NCI-H774 (cell line): ENCODE measurements around the gene JAZF1.

Experiments
- DNase-seq: peaks from one replicate; lab custom pipeline; 2025; lab: John Stamatoyannopoulos, UW

JAZF1 gene

DNA sequence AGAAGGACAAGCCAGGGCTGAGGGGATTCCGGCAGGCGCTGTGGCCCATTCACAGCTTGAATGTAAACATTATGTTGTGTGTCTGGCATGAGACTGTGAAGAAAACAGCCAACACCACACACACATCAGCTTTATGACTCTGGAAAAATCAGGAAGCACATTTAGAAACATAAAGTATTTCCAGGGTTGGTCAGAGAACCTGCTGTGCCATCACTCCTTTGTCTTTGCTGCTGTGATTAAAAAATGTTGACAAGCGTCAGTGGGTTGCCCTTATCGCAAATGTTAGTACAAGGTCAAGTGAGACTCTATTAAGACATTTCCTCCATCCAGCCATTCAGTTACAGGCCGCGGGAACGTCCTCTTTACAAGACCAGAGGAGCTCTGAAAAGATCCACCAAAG is 345.2 kb downstream of the JAZF1 start:
- no peak for DNase-seq

DNA sequence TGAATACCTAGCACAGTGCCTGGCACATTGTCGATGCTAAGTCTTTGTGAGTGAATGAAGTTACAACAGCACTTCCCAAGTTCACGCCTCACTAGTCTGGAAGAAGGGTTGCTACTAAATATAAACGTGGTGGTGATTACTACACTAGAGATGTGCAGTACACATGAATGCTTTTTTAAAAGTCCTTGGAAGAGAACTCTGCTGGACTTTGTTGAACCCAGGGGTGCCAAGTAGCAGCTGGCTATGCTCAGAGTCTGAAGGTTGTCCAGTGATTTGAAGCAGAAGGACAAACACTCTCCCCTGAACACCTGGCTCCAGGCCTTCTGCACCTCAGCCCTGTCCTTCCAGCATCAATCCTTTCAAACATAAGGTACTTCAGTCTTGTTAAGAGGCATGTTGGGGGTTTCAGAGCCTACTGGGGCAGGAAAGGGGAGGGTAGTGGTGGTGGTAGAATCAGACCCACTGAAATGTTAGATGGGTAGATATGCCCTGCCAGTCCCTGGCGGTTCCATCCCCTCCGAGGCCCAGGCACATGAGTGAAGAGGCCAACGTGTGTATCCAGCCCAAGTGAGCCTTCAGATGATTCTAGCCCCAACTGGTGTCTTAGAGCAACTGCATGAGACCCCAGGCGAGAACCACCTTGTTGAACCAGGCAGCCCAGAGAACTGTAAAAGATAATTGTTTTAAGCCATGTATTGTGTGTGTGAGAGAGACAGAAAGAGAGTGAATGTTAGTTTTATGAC is 346.2 kb downstream of the JAZF1 start:
- no peak for DNase-seq

DNA sequence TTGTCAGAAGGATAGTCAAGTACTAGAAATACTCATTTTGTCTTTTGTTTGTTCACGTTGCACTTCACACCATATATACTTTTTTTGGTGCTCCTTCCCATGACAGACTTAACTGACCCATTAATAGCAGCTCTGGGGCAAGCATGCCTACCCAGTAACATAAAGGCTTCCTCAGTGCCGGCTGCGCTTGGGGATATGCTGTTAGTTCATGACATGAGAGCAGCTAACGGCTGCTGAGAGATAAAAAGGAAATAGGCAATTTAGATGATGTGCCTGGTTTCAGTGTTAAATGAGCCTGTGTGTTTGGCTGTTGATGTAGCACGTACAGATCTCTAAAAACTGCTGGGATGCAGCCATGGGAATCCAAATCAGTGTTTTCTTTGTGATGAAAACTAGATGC is 354.2 kb downstream of the JAZF1 start:
- DNase-seq = no peak

DNA sequence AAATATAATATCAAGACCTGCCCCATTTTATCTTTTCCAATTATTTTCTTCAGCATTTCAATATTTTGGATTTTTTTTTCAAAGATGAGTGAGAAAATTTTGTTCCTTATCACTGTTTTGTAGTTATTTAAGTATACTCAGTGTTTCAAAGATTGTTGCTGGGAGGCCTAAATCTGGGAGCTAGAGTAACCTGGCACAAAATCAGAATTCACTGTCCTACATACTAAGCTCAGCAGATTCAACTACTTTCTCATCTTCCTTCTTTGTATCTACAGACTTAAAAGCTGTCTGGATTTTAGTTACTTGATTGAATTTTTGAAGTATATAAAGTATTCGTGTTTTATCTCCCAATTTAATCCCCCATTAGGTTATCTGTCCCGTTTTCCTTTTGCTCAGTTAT is 354.7 kb downstream of the JAZF1 start:
- no peak for DNase-seq

DNA sequence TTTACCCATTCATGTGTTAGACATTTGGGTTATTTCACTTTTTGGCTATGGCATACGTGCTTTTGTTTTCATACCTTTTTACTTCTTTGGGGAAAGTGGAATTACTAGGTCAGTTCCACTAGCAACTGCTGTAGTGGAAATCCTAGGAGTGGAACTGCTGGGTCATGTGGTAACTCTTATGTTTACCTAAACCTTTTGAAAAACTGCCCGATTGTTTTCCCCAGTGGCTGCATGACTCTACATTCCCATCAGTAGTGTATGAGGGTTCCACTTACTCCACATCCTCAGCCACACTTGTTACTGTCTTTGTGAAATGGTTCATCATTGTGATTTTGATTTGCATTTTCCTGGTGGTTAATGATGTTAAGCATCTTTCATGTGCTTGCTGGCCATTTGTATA is 358.4 kb downstream of the JAZF1 start:
- DNase-seq = no peak

DNA sequence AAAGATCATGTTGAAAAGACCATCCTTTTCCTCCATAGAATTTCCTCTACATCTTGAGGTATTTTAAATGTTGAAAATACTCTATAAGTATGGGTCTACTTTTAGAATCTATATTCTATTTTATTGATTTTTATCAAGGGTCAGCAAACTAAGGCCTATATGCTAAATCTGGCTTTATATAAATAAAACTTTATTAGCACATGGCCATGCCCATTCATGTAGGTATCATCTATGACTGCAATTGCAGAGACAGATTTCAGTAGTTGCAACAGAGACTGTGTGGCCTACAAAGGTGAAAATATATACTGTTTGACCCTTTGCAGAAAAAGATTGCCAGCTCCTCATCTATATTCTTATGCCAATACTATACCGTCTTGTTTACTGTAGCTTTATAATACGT is 367.9 kb downstream of the JAZF1 start:
- no peak for DNase-seq

DNA sequence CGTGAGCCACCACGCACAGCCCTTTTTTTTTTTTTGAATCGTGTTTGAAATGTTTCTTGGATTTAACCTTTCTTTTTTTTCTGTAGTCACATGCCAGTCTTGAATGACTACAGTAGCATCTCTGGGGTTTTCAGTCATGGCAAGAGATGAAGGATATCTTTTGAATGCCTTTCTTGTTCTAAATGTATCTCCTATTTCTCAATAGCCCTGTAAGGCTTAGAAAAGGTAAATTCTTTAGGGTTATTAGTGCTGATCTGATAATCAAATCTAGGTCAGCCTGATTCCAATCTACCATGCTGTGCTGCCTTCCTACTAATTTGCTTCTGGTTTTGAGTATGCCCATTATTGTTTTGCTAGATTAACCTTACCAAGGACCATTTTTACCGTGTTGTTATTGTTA is 370.4 kb downstream of the JAZF1 start:
- no peak for DNase-seq

DNA sequence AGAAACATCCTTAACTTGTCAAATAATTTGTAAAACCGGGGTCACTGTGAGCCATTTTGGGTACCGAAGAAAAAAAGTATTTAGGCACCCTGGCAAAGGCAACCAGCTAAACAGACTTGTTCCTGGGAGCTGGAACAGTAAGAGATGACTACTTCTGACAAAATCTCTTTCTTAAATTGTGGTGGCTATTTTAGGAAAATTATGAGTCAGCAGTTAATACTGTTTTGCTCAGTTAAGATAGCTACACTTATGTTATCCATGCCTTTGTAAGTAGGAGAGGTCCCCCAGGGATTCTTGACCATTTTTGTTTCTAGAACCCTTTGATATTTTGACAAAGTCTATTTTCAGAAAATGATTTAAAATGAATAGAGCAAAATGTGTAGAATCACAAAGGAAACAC is 372.0 kb downstream of the JAZF1 start:
- DNase-seq = no peak

DNA sequence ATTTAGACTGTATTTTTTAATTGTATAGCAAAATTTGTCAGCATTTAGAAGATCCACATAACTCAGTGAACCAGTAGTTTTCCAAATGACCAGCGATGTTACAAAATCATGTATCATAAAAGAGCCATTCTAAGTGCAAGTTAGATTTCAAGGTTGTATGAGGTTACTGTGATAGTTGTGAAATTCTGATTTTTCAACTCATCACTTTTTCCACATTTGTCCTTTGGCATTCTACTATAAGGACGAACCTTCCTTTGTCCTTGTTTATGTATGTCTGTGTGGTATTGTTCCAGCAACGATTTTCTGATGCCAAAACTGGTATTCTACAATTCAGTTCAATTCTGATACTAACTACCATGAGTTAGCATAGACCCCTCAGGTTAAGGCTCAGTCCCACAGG is 376.5 kb downstream of the JAZF1 start:
- DNase-seq = no peak

DNA sequence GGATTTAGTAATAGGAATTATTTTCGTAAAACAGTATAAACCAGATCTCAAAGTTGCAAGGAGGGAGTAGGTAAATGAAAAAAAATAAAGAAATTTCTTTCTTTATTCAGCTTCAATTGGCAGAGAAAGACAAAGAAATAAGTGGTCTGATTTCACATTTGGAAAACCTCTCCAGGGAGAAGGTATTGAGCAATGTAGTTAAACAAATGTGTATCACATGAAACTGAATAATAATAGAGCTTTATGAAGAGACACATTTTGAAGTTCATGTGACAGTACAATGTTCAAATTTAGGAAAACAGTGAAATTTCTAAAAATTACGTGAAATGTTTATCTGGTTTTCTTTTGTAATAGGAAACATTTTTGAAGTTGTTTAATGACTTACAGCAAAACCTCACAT is 377.6 kb downstream of the JAZF1 start:
- no peak for DNase-seq

DNA sequence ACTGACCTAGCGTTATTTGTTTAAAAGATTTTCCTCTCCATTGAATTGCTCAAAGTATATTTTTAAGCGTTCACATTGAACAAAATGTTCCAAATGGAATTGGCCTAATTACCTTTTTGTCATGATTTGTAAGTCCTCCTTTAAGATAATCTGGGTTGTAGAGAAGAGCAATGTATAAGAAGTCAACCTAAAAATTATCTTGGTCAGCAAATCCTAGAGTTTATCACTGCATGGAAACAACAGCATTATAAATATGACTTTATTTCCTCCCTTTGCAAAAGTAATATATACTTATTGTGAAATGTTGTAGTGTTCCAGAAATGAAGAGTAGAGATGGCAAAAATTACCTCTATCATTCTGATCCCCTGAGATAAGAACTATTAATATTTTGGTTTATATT is 381.4 kb downstream of the JAZF1 start:
- DNase-seq = no peak

DNA sequence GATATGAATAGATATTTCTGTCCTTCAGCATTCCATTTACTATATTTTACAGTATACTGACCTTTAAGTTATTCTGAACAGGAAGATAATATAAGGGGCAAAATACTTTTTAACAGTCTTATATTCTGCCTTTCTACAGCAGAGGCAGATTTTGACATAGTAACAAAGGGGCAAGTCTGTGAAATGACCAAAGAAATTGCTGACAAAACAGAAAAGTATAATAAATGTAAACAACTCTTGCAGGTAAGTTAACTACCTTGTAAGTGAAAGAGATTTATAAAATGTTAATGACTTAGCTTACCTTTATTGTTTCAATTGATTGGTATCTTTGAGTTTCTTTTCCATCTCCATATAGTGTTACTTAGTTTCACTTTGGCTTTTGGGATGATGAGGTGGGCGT is 384.6 kb downstream of the JAZF1 start:
- no peak for DNase-seq

DNA sequence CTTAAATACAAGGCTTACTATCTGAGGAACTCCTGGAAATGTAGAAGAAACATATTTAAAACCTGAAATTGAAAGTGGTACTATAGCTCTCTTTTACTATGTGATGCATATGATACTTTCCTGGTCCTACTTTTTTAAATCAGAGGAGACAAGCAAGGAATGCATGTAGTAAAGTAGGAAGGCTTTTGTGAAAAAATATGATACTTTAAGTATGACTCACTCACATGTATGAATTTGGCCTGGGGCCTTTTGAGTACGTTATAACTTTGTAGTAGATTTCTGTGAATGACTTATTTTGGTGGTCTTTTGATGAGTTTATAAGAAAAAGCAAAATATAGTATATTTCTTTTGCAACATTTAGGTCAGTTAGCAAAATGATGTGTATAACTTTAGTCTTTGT is 386.8 kb downstream of the JAZF1 start:
- no peak for DNase-seq

DNA sequence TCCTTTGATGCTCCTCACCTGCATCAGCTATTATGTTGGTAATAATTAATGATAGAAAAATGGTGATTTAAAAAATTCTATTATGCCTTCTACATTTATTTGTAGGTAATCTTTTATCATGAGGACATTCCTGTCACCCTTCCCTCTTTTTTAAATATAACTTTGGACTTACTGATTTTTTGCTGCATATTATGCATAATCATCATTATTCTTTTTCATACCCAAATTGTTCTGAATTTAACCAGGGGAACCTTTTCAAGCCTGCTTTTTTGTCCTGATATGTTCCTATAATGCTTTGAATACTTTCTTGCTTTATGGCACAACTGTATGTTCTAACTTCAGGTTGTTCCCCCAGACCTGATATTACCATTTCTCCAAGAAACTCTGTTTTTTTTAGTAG is 392.2 kb downstream of the JAZF1 start:
- no peak for DNase-seq

DNA sequence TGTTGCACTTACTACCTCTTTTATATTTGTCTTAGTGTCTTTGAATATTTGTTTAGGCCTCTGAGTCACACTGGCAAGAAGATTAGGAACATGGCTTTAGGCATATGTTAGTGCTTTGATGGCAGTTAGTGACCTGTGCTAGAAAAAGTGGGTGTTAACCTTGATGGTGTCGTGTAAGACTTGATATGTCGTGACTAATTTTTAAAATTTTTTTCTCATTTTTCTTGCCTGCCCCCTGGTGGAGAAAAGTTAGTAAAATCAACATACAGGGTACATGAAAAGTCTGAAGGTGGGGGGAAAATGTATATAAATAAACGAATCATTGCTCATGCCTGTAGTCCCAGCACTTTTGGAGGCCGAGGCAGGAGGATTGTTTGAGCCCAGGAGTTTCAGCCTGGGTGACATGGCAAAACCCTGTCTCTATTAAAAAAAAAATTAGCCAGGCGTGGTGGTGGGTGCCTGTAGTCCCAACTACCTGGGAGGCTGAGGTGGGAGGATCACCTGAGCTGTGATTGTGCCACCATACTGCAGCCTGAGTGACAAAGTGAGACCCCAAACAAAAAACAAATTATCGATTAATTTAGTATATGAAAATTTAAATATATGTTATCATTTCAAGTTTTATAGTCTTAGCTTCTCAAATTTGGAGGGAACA is 396.1 kb downstream of the JAZF1 start:
- DNase-seq = no peak

DNA sequence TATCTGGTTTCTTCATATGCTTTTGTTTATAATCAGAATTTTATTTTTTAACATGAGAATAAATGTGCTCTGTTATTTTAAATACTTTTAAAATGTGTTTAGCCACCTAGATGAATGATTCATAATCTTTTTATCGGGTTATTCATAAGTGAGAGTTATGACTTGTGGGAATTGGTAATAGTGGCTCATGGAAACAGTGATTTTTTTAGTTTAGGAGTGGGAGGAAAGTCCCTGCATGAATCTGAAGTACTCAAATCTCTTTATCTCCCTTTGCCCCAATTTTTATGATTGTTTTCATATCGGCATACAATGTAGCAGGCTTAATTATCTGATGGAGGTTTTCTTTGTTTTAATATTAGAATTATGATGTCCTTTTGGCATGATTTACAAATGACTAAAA is 397.7 kb downstream of the JAZF1 start:
- no peak for DNase-seq

DNA sequence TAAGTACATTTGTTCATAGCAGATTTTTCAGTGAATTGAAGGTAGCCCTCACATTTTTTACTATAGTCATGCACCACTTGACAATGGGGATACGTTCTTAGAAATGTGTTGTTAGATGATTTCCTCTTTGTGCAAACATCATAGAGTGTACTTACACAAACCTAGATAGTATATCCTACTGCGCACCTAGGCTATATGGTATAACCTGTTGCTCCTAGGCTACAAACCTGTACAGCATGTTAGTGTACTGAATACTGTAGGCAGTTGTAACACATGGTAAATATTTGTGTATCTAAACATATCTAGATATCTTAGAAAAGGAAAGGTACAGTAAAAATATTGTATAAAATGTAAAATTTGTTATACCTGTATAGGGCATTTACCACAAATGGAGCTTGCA is 399.4 kb downstream of the JAZF1 start:
- DNase-seq = no peak
